ENCODE results near the gene RSBN1. TPM values are rescaled to one million over a fixed set of nuclear protein-coding genes. Genes with fewer than 3 reads are reported as not detected.

Gene RSBN1
- total RNA-seq, 6 donors from 2014 or later = 20.2 to 32.8 (median 23.6) TPM

- H3K36me3 ChIP-seq = peaks cover 0 to 3% (median 0%) of the 10 kb centered on the region in 4 donors
- peaks cover 22 to 56% (median 34%) of the 10 kb centered on the region in 4 donors for H3K4me1 ChIP-seq
- no peaks in the 10 kb centered on the region for H3K27me3 ChIP-seq
- no peak for ATAC-seq (ENCODE audit: low FRiP score in 2 of 2)
- DNase-seq = no peak
- H3K4me3 ChIP-seq = no peak overlapping the region
- no peak overlapping the region for H3K27ac ChIP-seq
- TF ChIP-seq POLR2A (IDR thresholded peaks at IDR 0.05) (no peak), CTCF (IDR thresholded peaks at IDR 0.05) (no peak), EP300 (IDR thresholded peaks at IDR 0.05) (no peak), POLR2AphosphoS5 (IDR thresholded peaks at IDR 0.05) (no peak)
- 69 to 75% methylated on average over 3 of the region's 3 CpGs for WGBS, 2 donors
- H3K9me3 ChIP-seq = no peaks in the 10 kb centered on the region
Observed at GRCh38 chr1:113788802-113789201, 23.5 kb downstream of the RSBN1 start.

DNA sequence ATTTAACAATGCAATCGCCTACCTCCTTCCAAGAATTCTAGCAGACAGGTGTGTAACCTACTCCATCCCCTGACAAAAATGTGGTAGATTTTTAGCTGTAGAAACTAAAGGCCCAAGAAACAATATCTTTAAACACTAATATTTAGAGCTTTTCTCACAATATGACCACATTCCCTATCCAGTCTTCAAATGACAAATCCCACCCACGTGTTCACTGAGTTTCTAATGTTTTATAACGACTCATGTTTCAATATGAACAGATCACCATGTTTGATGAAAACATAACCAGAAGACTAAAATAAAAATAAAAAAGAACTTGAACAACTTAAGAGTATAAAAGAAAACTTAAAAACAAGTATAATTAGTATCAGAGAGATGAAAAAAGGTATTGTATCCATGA, 24.6 kb downstream of the RSBN1 start:
- Histone ChIP-seq H3K36me3 (peaks cover 0 to 3% (median 0%) of the 10 kb centered on the region in 4 donors), H3K4me3 (no peak overlapping the region), H3K9me3 (no peaks in the 10 kb centered on the region), H3K27ac (no peak overlapping the region), H3K27me3 (no peaks in the 10 kb centered on the region), H3K4me1 (peaks cover 26 to 56% (median 34%) of the 10 kb centered on the region in 4 donors)
- TF ChIP-seq POLR2A (IDR thresholded peaks at IDR 0.05) = no peak
- TF ChIP-seq EP300 (IDR thresholded peaks at IDR 0.05) = no peak
- TF ChIP-seq CTCF (IDR thresholded peaks at IDR 0.05) = no peak
- no peak for TF ChIP-seq POLR2AphosphoS5 (IDR thresholded peaks at IDR 0.05)
- DNase-seq (no peak), ATAC-seq (ENCODE audit: low FRiP score in 2 of 2) (no peak)
- WGBS, 2 donors = 87 to 90% methylated on average over 3 of the region's 3 CpGs

- peak overlapping the region in 2 of 4 donors; percentile 30 to 77 for H3K27ac ChIP-seq
- no peaks in the 10 kb centered on the region for H3K9me3 ChIP-seq
- ATAC-seq (ENCODE audit: low FRiP score in 2 of 2) (no peak), DNase-seq (no peak)
- H3K36me3 ChIP-seq = peaks cover 0 to 3% (median 0%) of the 10 kb centered on the region in 4 donors
- no peak overlapping the region for H3K4me3 ChIP-seq
- H3K4me1 ChIP-seq = peaks cover 35 to 67% (median 43%) of the 10 kb centered on the region in 4 donors
- 62 to 95% methylated on average over 1 of the region's 1 CpG for WGBS, 2 donors
- TF ChIP-seq POLR2AphosphoS5 (IDR thresholded peaks at IDR 0.05) (no peak), CTCF (IDR thresholded peaks at IDR 0.05) (no peak), POLR2A (IDR thresholded peaks at IDR 0.05) (no peak), EP300 (IDR thresholded peaks at IDR 0.05) (no peak)
- no peaks in the 10 kb centered on the region for H3K27me3 ChIP-seq
Observed at GRCh38 chr1:113786069-113786468, 26.2 kb downstream of the RSBN1 start.

- Histone ChIP-seq H3K4me3 (no peak overlapping the region), H3K36me3 (no peaks in the 10 kb centered on the region), H3K9me3 (no peaks in the 10 kb centered on the region), H3K27me3 (no peaks in the 10 kb centered on the region), H3K4me1 (peaks cover 44 to 78% (median 55%) of the 10 kb centered on the region in 4 donors), H3K27ac (peak overlapping the region; percentile 61 to 78 (median 77))
- ATAC-seq (ENCODE audit: low FRiP score in 2 of 2) (peak; percentile 24 to 63), DNase-seq (no peak)
- TF ChIP-seq EP300 (IDR thresholded peaks at IDR 0.05) = peak in 3 of 4 donors; percentile 64 to 71 (median 65)
- TF ChIP-seq POLR2A (IDR thresholded peaks at IDR 0.05) = no peak
- TF ChIP-seq POLR2AphosphoS5 (IDR thresholded peaks at IDR 0.05) = peak in 1 of 2 donors; percentile 56
- TF ChIP-seq CTCF (IDR thresholded peaks at IDR 0.05) = no peak
- 79 to 86% methylated on average over 5 of the region's 5 CpGs for WGBS, 2 donors
Observed at GRCh38 chr1:113784104-113784779, 28.0 kb downstream of the RSBN1 start.

Data from upper lobe of left lung (tissue), 6 donors.